GM10266 (cell line): ENCODE results near the gene MSL2.

Source experiments
- DNase-seq: peaks from one replicate; pipeline ENCODE4 v3.0.0; 2012; ENCODE audit errors: extremely low spot score
- CTCF ChIP-seq: IDR thresholded peaks from 2 replicates; pipeline ENCODE4 v1.5.1; 2012; ENCODE audit warnings: mild to moderate bottlenecking, low read depth; ENCODE audit not compliant: control insufficient read depth, insufficient read depth; ENCODE audit errors: missing control alignments

MSL2 gene

GRCh38 chr3:136114421-136114820 lies 81.7 kb downstream of the MSL2 start:
- TF ChIP-seq CTCF, result no peak
- DNase-seq, result no peak

- no peak for TF ChIP-seq CTCF
- no peak for DNase-seq
These were observed 85.7 kb downstream of the MSL2 start for GRCh38 chr3:136110481-136110880.

DNA sequence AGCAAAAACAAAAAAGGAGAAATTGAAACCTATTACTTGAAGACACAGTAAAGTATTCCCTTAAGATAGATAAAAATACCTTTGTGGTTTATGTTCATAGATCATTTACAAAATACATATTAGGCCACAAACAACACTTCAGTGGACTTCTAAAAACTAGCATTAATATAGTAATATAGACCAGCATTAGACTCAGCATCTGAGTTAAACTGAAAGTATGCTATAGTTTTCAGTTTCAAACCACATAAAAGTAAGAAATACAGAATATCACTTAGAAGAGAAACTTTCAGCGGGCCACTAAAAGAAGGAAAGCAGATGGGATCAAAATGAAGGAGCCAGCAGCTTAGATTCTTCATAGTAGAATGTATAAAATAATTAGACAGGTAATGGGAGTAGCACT lies 86.6 kb downstream of the MSL2 start:
- peak; percentile 35 for DNase-seq
- no peak for TF ChIP-seq CTCF

GRCh38 chr3:136106101-136106500 lies 90.0 kb downstream of the MSL2 start:
- no peak for DNase-seq
- no peak for TF ChIP-seq CTCF

- no peak for DNase-seq
- no peak for TF ChIP-seq CTCF
These were observed 91.1 kb downstream of the MSL2 start for GRCh38 chr3:136105044-136105443.
